Cardiac muscle cell (in vitro differentiated cells and primary cell): ENCODE measurements around the gene RAPGEF1. TPM values are rescaled to one million over a fixed set of nuclear protein-coding genes. Genes with fewer than 3 reads are reported as not detected.

Source experiments
- DNase-seq, 2 donors: peaks; one replicate each; pipeline versions ENCODE4 v3.0.0 to v3.0.0-alpha.2; 2010 to 2017; ENCODE audit warnings: low read depth in 1 of 2, low spot score in 1 of 2
- H3K27ac ChIP-seq: fragments of 200-600 bp; sonication (generic); 2 replicates; pipeline ENCODE4 v1.5.1; 2016
- H3K27me3 ChIP-seq: fragments of 200-600 bp; sonication (generic); 2 replicates; pipeline ENCODE4 v1.6.0; 2016; ENCODE audit warnings: control low read depth
- H3K36me3 ChIP-seq: fragments of 200-600 bp; sonication (generic); 2 replicates; pipeline ENCODE4 v1.5.1; 2016; ENCODE audit warnings: control low read depth
- H3K4me1 ChIP-seq: fragments of 200-600 bp; sonication (generic); 2 replicates; pipeline ENCODE4 v1.8.1; 2017; ENCODE audit warnings: low read depth, mild to moderate bottlenecking, mixed run types
- H3K4me3 ChIP-seq: fragments of 200-600 bp; sonication (generic); 2 replicates; pipeline ENCODE4 v1.5.1; 2016; ENCODE audit warnings: mild to moderate bottlenecking
- H3K9me3 ChIP-seq: fragments of 200-600 bp; sonication (generic); 2 replicates; pipeline ENCODE4 v1.5.1; 2017; ENCODE audit warnings: low read depth, mild to moderate bottlenecking, control low read depth
- CTCF ChIP-seq: IDR thresholded peaks from 2 replicates; pipeline ENCODE4 v1.5.1; 2012; ENCODE audit warnings: low read depth, mild to moderate bottlenecking, low read length
- polyA plus RNA-seq: library from polyadenylated mRNA; unstranded; fragments of >200 nt; fragmentation: Nextera tagmentation; extraction: Ambion mirVana; gene quantifications from 2 replicates; pipeline ENCODE4 v1.2.1, GENCODE V29; 2016
- total RNA-seq: library from RNA; depleted of rRNA; stranded (reverse); fragments of >200 nt; gene quantifications from 2 replicates; pipeline ENCODE4 v1.2.3, GENCODE V29; 2016

RAPGEF1 gene
- total and polyA plus RNA-seq, 2 experiments from 2014 or later = 42.1 to 51.1 TPM

DNA sequence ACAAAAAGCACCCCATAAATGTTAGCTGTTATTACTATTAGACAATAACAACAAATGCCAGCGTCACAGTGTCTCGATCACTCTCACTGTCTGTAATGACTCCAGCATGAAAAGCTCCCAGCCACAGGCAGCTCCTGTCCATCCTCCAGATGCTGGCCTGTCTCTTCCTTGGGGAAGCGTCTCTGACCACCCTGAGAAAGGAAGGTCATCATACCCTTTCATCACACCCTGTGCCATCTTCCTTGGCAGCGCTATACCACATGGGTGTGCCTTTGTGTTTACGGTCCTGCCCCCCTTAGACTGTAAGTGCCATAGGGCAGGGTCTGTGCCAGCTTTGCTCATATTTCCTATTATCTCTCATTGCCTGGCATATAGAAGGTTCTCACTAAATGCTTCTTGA lies 104.0 kb downstream of the RAPGEF1 start:
- H3K27ac ChIP-seq = no peak overlapping the region
- TF ChIP-seq CTCF = no peak
- peaks cover 5% of the 10 kb centered on the region for H3K4me1 ChIP-seq
- peaks cover 16% of the 10 kb centered on the region for H3K27me3 ChIP-seq
- no peaks in the 10 kb centered on the region for H3K9me3 ChIP-seq
- H3K36me3 ChIP-seq = no peaks in the 10 kb centered on the region
- no peak overlapping the region for H3K4me3 ChIP-seq
- DNase-seq = no peak

- no peak overlapping the region for H3K4me3 ChIP-seq
- no peak overlapping the region for H3K27ac ChIP-seq
- no peaks in the 10 kb centered on the region for H3K9me3 ChIP-seq
- peaks cover 7% of the 10 kb centered on the region for H3K4me1 ChIP-seq
- H3K27me3 ChIP-seq = peaks cover 10% of the 10 kb centered on the region
- TF ChIP-seq CTCF = no peak
- peak; percentile 25 to 96 for DNase-seq
- no peaks in the 10 kb centered on the region for H3K36me3 ChIP-seq
These were observed 104.6 kb downstream of the RAPGEF1 start for GRCh38 chr9:131635285-131635684.

DNA sequence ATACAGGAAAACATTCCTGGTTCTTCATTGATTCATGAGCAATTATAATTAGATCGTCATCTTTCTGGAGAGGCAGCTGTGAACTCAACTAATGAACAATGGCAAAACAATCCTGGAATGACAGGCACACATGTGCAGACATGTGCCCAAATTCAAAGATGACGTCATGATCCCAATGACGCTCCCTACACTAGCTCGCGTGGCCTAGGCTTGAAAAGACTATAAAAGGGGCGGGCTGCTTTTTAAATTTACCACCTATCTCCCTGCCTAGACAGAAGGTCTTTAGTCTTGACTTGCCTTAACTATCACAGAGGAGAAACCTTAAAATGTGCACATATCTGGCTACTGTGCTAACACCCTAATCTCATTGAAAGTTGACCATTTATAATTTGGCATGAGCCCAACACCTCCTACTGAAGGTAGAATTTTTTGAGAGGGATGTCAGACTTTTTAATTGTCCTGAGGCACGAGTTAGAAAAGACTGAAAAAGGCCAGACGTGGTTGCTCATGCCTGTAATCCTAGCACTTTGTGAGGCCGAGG lies 106.3 kb downstream of the RAPGEF1 start:
- H3K36me3 ChIP-seq = no peaks in the 10 kb centered on the region
- H3K4me1 ChIP-seq = peaks cover 13% of the 10 kb centered on the region
- TF ChIP-seq CTCF = no peak
- H3K27ac ChIP-seq = no peak overlapping the region
- no peaks in the 10 kb centered on the region for H3K27me3 ChIP-seq
- no peak for DNase-seq
- no peaks in the 10 kb centered on the region for H3K9me3 ChIP-seq
- no peak overlapping the region for H3K4me3 ChIP-seq

- Histone ChIP-seq H3K27ac (no peak overlapping the region), H3K9me3 (no peaks in the 10 kb centered on the region), H3K4me3 (no peak overlapping the region), H3K4me1 (peaks cover 13% of the 10 kb centered on the region), H3K27me3 (no peaks in the 10 kb centered on the region), H3K36me3 (no peaks in the 10 kb centered on the region)
- DNase-seq = no peak
- no peak for TF ChIP-seq CTCF
These were observed 108.6 kb downstream of the RAPGEF1 start for GRCh38 chr9:131631306-131631705.

DNA sequence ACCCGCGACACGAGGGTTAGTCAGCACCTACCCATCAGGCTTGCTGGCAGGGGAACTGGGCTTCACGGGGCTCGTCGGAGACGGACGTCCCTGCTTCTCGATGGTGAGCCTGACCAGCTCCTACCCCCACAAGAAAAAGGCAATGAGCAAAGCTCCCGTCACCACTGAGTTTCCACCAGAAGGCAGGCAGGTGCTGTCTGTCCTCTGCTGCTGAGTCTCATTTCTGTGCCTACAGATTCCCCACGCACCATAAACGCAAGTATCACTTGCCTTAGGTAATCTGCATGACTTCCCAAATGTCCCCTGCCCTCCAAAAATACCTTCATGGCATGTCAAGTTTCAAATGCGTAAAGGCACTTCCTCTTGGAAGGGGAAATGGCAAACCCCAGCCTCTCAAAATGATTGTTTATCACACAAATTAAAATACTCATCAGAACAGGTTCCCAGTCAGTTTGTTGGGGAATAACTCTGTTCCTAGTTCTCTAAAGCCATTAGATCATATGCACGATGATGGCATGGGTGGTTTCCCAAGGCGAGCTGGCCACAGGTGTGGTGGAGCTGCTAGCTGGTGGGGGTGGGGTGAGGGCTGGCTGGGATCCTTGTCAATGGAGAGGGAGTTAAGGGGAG lies 109.6 kb downstream of the RAPGEF1 start:
- no peak overlapping the region for H3K27ac ChIP-seq
- no peaks in the 10 kb centered on the region for H3K36me3 ChIP-seq
- DNase-seq = no peak

More for the DNA sequence above, 109.6 kb downstream of the RAPGEF1 start:
- no peak overlapping the region for H3K4me3 ChIP-seq
- H3K4me1 ChIP-seq = peaks cover 9% of the 10 kb centered on the region
- no peaks in the 10 kb centered on the region for H3K9me3 ChIP-seq
- no peaks in the 10 kb centered on the region for H3K27me3 ChIP-seq
- no peak for TF ChIP-seq CTCF
